GM12892 (cell line): Measurements from ENCODE around the gene SLC9A1.

Source experiments
- DNase-seq: peaks from one replicate; pipeline ENCODE4 v3.0.0; 2011; ENCODE audit not compliant: insufficient read length
- FAIRE-seq: peaks from 2 replicates; lab custom pipeline; 2011; peaks lifted over from hg19 to GRCh38; lab: Jason Lieb, UNC
- POLR2A ChIP-seq: IDR thresholded peaks from 2 replicates; pipeline ENCODE4 v1.6.1; 2011; ENCODE audit warnings: low read depth, low read length, control low read depth
- POLR2AphosphoS5 ChIP-seq: IDR thresholded peaks from 2 replicates; pipeline ENCODE4 v1.6.1; 2011; ENCODE audit warnings: low read depth, low read length, control low read depth
- TAF1 ChIP-seq: IDR thresholded peaks from 2 replicates; pipeline ENCODE4 v1.6.1; 2011; ENCODE audit warnings: low read depth, mild to moderate bottlenecking, control low read depth, low read length, borderline replicate concordance

Gene SLC9A1

GRCh38 chr1:27049100-27049499 is 105.8 kb downstream of the SLC9A1 start:
- no peak for FAIRE-seq
- TF ChIP-seq TAF1 (no peak), POLR2A (no peak), POLR2AphosphoS5 (no peak)
- no peak for DNase-seq
